Measurements from ENCODE around the gene LTB4R2. TPM values are rescaled to one million over a fixed set of nuclear protein-coding genes. Genes with fewer than 3 reads are reported as not detected.

LTB4R2 gene
- total RNA-seq, 2 donors from 2014 or later, result 2.5 to 4.0 TPM

DNA sequence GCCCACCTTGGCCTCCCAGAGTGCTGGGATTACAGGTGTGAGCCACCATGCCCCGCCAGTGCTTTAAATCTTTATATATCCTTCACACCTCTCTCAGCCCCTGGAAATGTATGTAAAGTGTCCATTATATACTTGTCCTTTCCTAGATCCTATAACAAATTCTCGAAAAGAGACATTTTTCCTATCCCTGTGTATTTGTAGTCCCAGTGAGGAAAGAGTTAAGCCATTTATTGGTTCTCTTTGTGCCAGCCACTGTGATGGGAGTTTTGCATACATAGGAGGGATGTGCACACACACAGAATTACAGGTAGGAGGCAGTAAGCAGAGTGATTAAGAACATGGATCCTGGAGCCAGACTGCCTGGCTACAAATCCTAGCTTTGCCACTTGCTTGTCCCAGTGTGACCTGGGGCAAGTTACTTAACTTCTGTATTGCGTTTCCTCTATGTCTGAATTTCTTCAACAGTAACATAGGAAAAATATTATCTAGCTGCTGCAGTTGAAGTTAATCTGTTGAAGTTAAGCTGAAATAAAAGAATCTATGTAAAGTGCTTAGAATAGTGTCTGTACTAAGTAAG is 36.4 kb upstream of the LTB4R2 start:
- intact Hi-C loops (cut with DNase I), result no loop called here
- DNase-seq (ENCODE audit: low spot score), result no peak

DNA sequence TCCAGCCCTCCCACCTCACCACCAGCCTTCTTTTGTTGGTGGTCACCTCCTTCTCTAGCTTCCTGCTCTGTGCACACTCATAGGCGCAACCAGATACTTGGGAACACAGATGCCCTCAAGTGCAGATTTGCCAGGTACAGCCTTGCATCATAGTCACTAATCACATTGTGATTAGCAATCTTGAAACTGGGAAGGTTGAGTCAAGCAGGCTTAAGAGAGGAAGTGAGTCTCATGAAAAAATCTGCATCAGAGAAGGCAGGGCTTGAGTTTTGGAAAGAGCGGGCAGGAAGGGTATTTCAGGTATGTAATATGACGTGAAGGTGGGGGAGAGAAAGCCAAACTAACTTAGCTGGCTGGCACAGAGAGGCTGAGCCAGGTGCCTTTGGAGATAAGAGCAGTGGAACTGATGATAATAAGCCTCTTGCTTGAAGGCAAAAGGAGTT is 35.8 kb upstream of the LTB4R2 start:
- DNase-seq (ENCODE audit: low spot score), result no peak
- intact Hi-C loops (cut with DNase I), result no loop called here

DNA sequence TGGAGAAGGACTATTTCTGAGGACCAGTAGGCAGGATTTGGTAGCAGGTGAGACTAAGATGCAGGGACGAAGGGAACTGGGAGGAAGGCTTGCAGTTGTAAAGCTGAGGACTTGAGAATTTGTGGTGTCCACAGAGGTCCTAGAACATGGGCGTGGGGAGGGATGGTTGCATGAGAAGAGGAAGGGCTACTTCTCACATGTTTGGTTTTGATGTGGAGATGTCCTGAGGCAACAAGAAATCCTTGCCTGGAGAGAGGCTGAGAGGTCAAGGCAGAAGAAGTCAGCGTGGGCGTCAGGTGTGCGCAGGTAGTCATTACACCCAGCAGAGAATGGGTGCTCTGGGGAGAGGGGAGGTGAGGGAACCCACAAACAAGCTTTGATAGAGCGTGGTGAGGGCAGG is 32.9 kb upstream of the LTB4R2 start:
- intact Hi-C loops (cut with DNase I), result no loop called here
- DNase-seq (ENCODE audit: low spot score), result no peak

DNA sequence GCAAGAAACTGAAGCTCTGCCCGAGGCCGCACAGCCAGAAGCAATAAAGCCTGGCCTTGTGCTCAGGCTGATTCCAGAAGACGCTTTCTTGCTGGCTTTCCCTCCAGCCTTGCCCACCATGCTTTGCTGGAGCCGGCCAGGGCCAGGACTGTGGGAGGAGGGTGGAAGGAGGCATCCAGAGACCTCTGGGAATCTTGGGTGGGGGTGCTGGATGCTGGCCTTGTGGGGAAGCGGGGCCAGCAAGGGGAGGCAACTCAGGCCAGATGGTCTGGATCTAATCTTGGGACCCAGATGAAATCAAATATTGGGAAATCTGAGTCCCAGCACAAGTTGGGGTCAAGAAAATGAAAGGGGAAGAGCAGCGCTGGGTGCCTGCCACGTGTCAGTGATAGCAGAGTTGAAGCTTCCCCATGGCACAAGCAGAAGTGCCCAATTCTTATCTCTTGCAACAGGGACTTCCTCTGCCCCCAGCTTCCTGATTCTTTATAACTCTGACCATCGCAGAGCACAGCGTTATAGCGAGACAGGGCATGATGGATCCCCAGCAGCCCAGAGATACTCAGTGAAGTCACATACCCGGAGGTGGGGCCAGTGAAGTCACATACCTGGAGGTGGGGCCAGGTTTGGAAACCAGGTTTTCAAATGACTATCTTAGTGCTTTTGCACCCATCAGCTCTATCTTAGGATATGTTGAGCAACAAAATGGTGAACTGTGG is 32.2 kb upstream of the LTB4R2 start:
- intact Hi-C loops (cut with DNase I), result no loop called here
- DNase-seq (ENCODE audit: low spot score), result no peak

DNA sequence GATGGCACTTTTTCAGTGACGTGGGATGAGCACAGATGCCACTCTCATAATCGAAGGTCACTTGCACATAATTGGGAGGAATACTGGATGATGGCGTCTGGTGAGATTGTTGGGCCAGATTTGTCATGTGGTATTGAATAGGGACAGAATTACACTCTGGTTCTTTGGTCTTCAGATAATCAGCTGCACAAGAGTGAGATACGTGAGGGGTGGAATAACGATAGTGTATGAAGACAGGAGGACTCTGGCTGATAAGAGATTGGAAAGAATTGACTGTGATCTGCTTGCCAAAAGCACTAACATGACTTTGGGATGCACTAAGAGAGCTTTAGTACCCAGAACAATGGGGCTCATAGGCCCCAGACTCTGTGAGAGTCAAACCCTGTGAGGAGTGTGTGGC is 31.5 kb upstream of the LTB4R2 start:
- DNase-seq (ENCODE audit: low spot score), result no peak
- intact Hi-C loops (cut with DNase I), result no loop called here

DNA sequence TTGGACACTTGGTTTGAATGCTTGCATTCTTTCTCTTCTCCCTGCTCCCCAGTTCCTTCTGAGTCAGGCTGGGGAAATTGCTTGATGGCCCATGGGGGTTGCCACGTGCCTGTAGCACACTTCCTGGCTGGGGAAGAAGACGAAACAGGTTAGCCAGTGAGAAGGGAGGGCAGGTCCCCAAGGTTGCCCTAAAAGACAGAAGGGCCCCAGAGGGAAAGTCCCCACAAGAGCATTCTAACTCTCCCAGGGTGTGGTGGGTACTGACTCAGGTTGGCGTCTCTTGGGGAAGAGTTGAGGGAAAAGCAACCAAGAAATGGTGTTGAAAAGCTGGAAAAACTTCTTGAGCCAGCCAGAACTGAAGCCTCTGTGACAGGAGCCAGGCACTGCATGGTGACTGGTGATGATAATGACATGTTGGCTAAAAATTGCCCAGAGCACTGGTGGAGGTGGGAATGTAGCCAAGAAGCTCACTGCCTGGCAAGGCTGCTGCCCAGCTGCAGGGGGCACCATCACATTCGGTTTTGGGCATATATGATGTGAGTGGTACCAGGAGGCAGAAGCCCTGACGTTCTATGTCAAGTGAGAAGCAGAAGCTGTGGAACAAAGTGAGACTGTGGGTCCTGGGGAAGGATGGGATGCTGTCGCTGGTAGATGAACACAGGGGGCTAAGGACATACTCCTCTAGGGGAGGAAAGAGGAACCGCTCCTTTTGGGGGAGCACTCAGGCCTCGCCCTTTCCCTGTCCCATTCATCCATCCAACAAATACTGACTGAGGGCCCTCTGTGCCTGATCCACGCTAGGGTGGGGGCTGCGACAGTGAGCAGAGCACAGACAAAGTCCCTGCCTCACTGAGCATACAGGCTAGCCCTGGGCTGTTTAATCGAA is 30.4 kb upstream of the LTB4R2 start:
- DNase-seq (ENCODE audit: low spot score), result no peak
- intact Hi-C loops (cut with DNase I), result no loop called here

DNA sequence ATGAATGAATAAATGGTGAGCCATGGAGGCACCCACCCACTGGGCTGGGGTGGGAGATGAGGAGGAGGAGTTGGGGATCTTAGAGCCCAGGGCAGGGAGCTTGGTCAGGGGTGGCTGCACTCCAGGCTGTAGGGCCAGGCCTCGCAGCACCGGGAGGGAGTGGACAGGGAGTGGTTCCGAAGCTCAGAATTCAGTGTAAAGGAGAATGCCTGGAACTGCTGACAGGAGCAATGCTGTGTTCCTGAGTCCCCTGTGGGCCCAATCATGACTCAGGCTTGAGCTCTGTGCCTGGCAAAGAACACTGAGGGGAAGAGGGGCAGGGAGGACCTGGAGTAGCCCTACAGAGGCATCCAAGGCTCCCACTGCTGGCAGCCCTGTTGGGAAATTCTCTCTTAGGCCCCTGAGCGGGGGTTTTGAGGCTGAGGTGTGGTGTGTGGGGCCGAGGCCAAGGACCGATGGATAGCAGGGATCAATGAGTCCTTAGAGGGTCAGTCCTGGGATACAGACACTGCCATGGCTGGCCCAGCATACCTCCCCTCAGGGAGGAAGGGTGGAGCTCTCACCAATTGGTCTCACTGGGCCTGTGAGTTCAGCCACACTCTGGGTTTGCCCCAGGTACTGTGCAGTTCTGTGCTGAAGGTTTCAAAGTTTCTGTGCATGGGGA is 29.0 kb upstream of the LTB4R2 start:
- no peak for DNase-seq (ENCODE audit: low spot score)
- intact Hi-C loops (cut with DNase I), result no loop called here

DNA sequence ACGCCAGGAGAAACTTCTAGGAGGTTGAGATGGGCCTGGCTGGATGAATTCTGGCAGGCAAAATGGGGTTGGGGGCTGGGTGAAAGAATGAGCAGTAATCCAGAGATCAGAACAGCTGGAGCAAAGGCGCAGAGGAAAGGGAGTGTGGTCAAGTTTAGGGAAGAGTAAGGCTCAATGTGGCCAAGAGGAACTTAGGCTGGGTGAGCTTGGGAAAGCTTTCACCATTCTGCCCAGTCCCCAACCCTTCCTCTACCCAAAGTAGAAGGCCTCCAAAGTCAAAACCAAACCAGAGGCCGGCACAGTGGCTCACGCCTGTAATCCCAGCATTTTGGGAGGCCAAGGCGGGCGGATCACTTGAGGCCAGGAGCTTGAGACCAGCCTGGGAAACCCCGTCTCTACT is 28.3 kb upstream of the LTB4R2 start:
- intact Hi-C loops (cut with DNase I), result no loop called here
- DNase-seq (ENCODE audit: low spot score), result no peak

DNA sequence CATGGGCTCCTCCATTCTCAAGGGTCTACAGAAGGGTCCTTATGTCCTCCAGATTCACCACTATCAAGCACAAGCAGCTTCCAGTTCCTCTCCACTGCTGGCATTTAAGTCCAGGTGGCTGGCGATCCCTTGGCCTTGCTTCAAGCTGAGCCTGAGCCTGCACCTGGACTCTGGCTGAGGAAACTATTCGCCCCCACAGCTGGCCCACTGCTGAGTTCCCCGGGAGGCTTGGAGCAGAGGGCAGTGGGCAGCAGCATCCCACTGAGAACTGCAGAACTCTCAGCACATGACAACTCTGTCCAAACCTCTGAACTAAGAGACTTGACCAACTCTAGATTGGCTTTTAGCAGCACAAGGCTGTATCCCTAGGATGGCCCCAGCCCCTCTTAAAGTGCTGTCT is 27.2 kb upstream of the LTB4R2 start:
- intact Hi-C loops (cut with DNase I), result no loop called here
- DNase-seq (ENCODE audit: low spot score), result no peak

DNA sequence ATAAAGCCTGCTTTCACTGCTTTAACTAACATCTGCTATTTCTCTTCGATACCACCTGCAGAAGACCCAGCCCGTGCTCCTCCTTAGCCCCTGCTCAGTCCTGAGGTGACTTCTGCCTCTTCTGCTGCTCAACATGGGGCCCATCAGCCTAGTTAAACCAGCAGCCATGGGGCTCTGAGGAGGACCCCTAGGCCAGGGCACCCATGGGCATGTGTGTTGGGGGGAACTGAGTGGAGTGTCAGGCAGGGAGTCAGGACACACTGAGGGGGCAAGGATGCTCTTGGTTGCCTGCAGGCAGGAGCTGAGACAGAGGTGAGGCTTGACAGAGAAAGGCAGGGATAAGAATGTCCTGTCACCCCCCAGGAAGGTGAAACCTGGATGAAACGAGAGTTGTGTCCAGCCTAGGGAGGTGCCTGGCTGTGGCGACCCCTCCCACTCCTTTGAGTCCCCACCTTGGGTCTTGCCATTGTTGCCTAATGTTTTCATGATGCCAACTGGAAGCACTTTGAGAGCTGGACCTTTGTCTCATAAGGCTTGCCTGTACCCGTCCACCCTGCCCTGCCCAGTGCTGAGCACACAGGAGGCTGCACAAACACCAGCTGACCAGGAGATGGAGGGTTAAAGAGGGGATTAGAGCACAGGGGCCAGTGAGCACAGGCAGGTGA is 26.0 kb upstream of the LTB4R2 start:
- intact Hi-C loops (cut with DNase I), result no loop called here
- no peak for DNase-seq (ENCODE audit: low spot score)

DNA sequence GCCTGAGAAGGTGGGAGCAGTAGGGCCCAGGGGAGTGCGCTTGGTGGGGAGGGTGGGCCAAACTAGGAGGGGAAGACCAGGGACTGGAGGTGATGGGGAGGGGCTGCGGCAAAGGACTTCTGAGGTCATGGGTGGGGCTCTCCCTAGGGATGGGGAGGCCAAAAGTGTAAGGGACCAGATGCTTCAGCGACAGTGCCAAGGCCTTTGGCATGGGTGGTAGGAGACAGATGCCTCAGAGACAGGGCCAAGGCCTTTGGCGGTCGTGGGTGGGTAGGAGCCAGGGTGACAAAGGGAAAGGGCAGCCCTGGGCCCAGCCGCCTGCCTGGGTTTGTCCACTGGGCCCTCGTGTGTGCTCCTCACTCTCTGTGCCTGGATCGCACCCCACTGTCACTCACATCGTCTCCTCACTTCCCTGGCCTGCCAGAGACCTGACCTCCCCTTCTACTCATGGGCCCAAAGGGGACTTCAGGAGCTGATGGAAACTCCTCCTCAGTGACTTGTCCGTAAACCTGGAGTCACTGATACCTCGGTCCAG is 25.4 kb upstream of the LTB4R2 start:
- intact Hi-C loops (cut with DNase I), result no loop called here
- no peak for DNase-seq (ENCODE audit: low spot score)

DNA sequence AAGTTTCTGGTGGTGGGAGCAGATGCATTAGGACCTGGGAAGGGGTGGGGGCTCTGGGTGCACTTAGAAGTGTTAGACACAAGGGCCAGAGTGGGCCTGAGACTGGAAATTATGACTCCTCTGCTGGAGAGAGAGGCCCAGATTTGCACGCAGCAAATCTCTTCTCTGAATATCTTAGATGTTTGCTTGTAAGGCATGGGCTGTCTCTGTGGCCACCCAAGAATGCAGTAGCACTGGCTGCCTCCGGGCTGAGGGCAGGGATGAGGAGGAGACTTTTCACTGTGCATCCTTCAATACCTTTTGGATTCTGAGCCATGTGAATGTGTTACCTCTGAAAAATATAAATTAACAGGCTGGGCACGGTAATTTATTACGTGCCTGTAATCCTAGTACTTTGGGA is 24.6 kb upstream of the LTB4R2 start:
- DNase-seq (ENCODE audit: low spot score), result no peak
- intact Hi-C loops (cut with DNase I), result no loop called here

DNA sequence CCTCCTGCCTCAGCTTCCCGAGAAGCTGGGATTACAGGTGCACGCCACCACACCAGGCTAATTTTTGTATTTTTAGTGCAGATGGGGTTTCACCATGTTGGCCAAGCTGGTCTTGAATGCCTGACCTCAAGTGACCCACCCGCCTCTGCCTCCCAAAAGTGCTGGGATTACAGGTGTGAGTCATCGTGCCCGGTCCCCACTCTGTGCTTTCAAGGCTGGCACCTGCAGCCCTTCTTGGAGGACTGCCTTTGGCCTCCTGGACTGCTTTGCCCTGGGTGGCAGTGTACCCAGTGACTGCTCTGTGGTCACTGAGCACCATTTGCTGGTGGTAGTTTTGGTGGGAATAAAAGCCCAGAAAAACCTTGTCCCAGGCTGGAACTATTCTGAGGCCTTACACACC is 22.9 kb upstream of the LTB4R2 start:
- intact Hi-C loops (cut with DNase I), result no loop called here
- DNase-seq (ENCODE audit: low spot score), result no peak

DNA sequence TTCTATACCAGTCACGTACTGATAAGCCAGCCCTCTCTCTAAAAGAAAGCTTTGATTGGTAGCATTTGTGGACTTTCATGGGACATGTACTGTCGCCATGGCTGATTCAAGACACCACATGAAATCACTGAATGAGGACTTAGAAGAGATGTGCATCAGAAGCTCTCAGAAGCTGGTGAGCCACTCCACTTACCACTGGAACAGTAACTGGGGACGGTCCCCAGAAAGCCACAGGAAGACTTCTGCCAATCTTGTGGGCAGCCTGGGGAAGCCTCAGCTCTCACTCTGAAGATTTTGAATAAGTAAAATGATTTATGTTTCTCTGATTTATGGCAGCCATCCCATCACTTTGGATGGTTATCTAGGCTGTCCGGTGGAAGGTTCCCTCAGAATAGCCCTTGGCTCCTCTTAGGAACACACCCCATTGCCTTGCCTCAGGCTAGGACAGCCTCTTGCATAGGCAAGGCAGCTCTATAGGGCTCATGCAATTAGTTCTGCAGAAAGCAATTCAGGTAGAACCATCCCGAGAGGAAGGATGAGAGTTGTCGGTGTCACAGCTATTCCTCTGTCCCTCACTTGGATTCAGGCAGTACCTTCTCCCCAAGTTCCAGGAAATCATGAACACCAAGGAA is 20.2 kb upstream of the LTB4R2 start:
- DNase-seq (ENCODE audit: low spot score), result no peak
- intact Hi-C loops (cut with DNase I), result no loop called here

DNA sequence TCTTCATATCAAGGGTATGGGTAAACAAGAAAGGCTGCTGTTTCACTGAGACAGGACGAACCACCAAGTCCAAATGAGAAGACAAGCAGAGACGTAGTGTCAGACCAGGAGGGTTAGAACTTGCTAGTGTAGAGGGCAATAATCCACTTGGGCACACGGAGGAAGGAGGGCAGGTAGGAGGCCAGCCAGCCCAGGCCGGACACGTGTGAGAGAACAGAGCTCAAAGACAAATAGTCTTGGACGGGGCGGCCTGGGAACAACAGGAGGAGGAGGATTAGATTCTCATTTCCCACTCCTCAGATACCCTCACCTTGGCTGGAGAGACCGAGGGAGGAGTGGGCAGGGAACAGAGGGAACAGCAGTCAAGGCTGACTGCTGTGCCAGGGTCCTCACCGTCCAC is 19.2 kb upstream of the LTB4R2 start:
- DNase-seq (ENCODE audit: low spot score), result no peak
- intact Hi-C loops (cut with DNase I), result no loop called here

DNA sequence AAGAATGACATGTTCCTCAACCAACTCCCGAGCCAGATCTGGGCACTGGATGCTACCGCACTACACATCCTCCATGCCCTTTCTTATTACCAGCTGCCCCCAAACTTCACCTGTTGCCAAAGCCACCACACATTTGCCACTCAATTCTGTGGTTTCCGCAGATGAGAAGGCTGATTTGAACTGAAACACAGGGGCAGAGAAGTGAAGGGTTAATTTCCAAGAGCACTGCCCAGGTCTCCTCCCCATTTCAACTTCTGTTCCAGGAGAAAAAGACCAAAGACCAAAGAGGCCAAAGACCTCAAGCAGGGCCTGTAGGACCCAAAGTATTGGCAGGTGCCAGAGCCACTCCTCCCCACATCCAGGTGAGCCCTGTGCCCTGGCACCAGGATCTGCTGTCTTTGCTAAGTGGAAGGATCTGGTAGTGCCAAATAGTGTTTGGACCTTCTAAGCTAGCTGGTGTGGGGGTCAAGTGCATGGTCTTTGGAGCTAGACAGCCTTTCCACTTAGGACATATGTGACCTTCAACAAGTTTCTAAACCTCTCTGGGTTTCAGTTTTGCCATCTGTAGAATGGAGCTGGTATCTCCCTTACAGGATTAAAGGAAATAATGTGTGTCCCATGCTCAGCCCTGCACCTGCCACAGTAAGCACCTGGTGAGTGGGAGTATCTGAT is 18.4 kb upstream of the LTB4R2 start:
- no peak for DNase-seq (ENCODE audit: low spot score)
- intact Hi-C loops (cut with DNase I), result no loop called here

DNA sequence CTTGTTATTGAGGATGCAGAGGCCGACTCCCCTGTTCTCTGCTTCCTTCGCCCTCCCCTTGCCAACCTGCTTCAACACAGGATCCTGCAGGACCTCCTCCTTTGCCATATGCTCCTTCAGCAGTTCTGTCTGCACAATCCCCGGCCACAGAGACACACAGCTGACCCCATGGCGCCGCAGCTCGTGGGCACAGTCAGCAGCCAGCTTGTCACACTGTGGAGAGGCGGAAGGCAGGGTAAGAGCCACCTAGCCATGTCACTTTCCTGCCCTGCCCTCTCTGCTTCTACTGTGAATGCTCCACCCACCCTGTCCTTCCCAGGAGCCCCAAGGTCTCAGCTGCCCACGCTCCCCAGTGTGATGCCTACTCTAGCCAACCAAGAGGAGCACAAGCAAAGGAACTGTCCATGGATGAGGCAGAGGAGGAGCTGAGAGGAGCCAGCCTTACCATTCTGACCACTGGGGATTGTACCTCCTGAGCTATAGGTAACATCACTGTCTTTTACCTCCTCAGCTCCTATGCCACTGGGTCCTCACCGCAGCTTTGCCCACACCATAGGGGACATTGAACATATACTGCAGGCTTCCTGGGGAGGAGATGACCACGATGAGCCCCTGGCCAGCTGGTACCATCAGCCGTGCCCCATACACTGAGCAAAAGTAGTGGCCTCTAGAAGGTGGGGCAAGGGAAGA is 17.7 kb upstream of the LTB4R2 start:
- intact Hi-C loops (cut with DNase I), result no loop called here
- DNase-seq (ENCODE audit: low spot score), result no peak

DNA sequence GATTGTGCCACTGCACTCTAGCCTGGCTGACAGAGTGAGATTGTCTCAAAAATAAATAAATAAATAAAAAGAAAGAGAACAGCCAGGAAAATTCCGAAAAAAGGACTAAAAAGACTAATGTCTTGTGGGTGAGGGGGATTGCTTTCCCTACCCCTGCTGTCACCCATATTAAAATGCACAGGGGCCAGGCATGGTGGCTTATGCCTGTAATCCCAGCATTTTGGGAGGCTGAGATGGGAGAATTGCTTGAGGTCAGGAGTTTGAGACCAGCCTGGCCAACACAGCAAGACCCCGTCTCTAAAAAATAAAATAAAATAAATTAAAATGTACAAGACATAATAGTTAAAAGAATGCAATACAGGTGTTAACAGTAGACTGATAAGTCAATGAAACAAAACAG is 16.4 kb upstream of the LTB4R2 start:
- no peak for DNase-seq (ENCODE audit: low spot score)
- intact Hi-C loops (cut with DNase I), result no loop called here
